ENCODE results near the gene ERLEC1. TPM values are rescaled to one million over a fixed set of nuclear protein-coding genes. Genes with fewer than 3 reads are reported as not detected.

Gene ERLEC1
- total RNA-seq, 1 donor from 2014 or later, result 150 TPM

DNA sequence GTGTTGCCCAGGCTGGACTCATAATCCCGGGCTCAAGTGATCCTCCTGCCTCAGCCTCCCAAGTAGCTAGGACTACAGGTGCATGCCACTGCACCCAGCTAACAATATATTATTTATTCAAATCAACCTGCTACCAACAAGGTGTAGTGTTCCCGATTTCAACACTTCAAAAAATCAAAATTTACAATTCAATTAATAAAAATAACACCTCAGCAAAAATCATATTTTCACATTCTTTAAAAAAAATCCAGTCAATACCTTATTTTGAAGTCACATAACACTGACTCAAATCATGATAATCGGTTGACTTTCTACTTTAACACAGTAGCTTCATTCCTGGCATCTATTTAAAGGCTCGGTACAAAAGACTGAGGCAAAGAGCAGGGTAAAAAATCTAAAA is 65.7 kb downstream of the ERLEC1 start:
- no peaks in the 10 kb centered on the region for H3K9me3 ChIP-seq
- H3K27ac ChIP-seq, result no peak overlapping the region
- H3K36me3 ChIP-seq, result peaks cover 9 to 10% of the 10 kb centered on the region in 2 donors
- no peaks in the 10 kb centered on the region for H3K4me1 ChIP-seq
- intact Hi-C loops (cut with DNase I), result no loop called here
- H3K4me3 ChIP-seq, result no peak overlapping the region
- DNase-seq (ENCODE audit: low spot score in 2 of 2), result no peak
- TF ChIP-seq, protein P1, sequence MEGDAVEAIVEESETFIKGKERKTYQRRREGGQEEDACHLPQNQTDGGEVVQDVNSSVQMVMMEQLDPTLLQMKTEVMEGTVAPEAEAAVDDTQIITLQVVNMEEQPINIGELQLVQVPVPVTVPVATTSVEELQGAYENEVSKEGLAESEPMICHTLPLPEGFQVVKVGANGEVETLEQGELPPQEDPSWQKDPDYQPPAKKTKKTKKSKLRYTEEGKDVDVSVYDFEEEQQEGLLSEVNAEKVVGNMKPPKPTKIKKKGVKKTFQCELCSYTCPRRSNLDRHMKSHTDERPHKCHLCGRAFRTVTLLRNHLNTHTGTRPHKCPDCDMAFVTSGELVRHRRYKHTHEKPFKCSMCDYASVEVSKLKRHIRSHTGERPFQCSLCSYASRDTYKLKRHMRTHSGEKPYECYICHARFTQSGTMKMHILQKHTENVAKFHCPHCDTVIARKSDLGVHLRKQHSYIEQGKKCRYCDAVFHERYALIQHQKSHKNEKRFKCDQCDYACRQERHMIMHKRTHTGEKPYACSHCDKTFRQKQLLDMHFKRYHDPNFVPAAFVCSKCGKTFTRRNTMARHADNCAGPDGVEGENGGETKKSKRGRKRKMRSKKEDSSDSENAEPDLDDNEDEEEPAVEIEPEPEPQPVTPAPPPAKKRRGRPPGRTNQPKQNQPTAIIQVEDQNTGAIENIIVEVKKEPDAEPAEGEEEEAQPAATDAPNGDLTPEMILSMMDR (IDR thresholded peaks at IDR 0.05), result no peak
- no peaks in the 10 kb centered on the region for H3K27me3 ChIP-seq

DNA sequence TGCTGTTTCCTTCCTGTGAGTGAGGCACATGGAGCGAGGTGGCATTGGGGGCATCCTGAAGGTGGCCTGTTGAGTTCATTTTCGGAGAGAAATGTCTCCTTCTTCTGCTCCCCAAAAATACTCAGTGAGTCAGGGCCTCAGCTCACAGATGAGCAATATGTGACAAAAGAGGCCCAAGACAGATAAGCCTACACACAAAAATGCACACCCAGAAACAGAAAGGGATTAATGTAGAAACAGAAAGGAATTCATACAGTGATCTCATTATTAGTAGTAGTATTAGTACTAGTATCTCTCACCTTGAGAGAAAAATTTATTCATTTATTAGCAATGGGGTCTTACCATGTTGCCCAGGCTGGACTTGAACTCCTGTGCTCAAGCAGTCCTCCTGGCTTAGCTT is 67.8 kb downstream of the ERLEC1 start:
- intact Hi-C loops (cut with DNase I), result no loop called here
- Histone ChIP-seq H3K4me1 (peaks cover 0 to 3% of the 10 kb centered on the region in 2 donors), H3K27me3 (no peaks in the 10 kb centered on the region), H3K9me3 (no peaks in the 10 kb centered on the region), H3K36me3 (peaks cover 5 to 10% of the 10 kb centered on the region in 2 donors), H3K4me3 (no peak overlapping the region), H3K27ac (no peak overlapping the region)
- no peak for DNase-seq (ENCODE audit: low spot score in 2 of 2)
- TF ChIP-seq, protein P1 (IDR thresholded peaks at IDR 0.05), result no peak

DNA sequence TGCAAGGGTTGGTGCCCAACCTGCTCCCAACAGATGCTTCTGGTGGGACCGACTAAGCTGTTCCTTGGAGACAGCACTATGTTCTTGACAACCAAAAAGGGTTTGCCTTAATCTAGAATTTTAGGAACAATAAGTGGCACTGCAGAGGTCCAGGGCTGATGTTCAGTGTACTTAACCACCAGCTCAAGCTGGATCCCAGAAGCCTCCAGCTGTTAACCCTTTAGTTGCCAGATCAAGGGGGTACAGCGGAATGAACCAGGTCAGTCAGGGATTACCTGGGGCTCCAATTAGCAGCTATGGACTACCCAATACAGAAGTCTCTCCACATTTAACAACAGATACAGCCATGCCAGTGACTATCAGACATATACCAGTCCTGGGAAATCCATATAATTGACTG is 69.4 kb downstream of the ERLEC1 start:
- H3K36me3 ChIP-seq, result peaks cover 5 to 10% of the 10 kb centered on the region in 2 donors
- no peaks in the 10 kb centered on the region for H3K27me3 ChIP-seq
- H3K27ac ChIP-seq, result no peak overlapping the region
- intact Hi-C loops (cut with DNase I), result no loop called here
- H3K9me3 ChIP-seq, result no peaks in the 10 kb centered on the region
- peaks cover 0 to 3% of the 10 kb centered on the region in 2 donors for H3K4me1 ChIP-seq
- DNase-seq (ENCODE audit: low spot score in 2 of 2), result no peak
- no peak overlapping the region for H3K4me3 ChIP-seq
- TF ChIP-seq, protein P1 (IDR thresholded peaks at IDR 0.05), result no peak

DNA sequence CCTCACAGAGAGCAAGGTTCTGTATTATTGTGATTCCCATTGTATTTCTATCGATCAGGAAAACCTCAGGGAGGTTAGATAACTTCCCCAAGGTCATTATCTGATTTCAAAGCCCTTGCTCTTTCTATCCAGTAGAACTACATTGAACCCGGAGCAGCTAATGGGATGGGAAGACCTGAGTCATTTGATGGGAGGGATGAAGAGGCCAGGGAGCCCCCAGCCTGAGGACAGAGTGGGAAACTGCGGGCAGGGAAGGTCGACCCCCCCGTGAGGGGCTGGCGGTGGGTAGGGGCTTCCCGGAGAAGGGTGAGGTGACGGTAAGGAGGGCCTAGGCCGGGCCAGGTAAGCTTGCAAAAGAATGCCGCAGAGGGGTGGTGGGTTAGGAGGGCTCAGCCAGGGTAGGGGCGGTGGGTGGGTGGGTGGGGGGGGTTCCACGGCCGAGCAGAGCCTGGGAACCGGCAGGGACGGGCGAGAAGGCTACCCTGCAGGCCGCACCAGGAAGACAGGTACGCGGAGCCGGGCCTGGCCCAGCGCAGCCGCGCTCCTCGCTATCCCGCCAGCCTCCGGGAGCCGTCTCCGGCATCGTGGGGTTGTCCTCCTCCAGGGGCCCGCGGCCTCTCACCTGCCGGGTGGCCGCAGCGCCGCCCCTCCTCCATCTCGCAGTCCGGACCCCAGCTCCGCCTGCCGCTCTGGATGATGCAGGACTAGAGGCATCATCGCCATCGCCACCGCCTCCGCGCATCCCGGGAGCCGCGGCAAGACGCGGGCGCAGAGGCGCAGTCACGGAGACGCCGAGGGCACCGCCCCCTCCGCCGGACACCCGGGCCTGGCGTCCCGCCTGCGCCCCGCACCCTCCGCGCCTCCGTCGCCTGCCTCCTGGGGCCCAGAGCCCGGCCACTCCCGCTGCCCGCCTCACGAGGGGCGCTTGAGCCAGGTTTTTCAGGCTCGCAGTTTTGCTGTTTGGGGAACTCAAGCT is 72.7 kb downstream of the ERLEC1 start, which contains the start of gene GPR75:
TSS of gene GPR75 (minus strand) at position 762 of the 976 bp plus-strand sequence. CDS start 5,211 bp downstream, outside the sequence.
- no peaks in the 10 kb centered on the region for H3K9me3 ChIP-seq
- H3K4me3 ChIP-seq, result peak within 1 kb of the TSS; percentile 70 to 72
- intact Hi-C loops (cut with DNase I), result no loop called here
- no peaks in the 10 kb centered on the region for H3K27me3 ChIP-seq
- TF ChIP-seq, protein P1 (IDR thresholded peaks at IDR 0.05), result no peak
- DNase-seq (ENCODE audit: low spot score in 2 of 2), result peak in 1 of 2 donors; percentile 65
- peaks cover 8% of the 10 kb centered on the region in 2 donors for H3K36me3 ChIP-seq
- no peak within 1 kb of the TSS for H3K27ac ChIP-seq
- H3K4me1 ChIP-seq, result peaks cover 0 to 3% of the 10 kb centered on the region in 2 donors

DNA sequence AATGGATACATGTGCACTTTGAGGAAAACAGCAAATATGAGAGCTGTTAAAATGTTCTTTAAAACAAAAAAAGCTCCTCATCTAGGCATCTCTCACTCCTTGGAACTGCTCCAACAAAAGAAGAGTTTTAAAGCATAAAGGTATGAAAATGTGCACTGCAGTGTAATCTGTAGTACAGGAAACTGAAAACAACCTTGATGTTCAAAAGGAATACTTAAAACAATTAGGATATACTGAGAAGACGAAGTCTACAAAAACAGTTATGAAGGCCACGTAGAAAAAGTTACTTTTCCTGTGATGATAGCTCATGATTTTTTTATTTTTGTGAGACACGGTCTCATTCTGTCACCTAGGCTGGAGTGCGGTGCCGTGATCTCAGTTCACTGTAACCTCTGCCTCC is 75.0 kb downstream of the ERLEC1 start:
- no peak overlapping the region for H3K27ac ChIP-seq
- H3K36me3 ChIP-seq, result peaks cover 8 to 26% of the 10 kb centered on the region in 2 donors
- no peaks in the 10 kb centered on the region for H3K9me3 ChIP-seq
- DNase-seq (ENCODE audit: low spot score in 2 of 2), result no peak
- intact Hi-C loops (cut with DNase I), result no loop called here
- peaks cover 0 to 3% of the 10 kb centered on the region in 2 donors for H3K4me1 ChIP-seq
- no peak overlapping the region for H3K4me3 ChIP-seq
- H3K27me3 ChIP-seq, result no peaks in the 10 kb centered on the region
- TF ChIP-seq, protein P1 (IDR thresholded peaks at IDR 0.05), result no peak
